ENCODE measurements around the gene ATG2B. TPM values are rescaled to one million over a fixed set of nuclear protein-coding genes. Genes with fewer than 3 reads are reported as not detected.

ATG2B gene
- total and polyA plus RNA-seq, 2 experiments from 2014 or later = 3.3 to 20.4 TPM

GRCh38 chr14:96264853-96265252, 98.3 kb downstream of the ATG2B start:
- Histone ChIP-seq H3K79me2 (no peaks in the 10 kb centered on the region), H4K20me1 (ENCODE audit: insufficient read depth, poor library complexity, severe bottlenecking) (no peaks in the 10 kb centered on the region), H3K4me1 (ENCODE audit: insufficient read depth) (peaks cover 28% of the 10 kb centered on the region), H2AFZ (no peak overlapping the region), H3K36me3 (replicated peaks; ENCODE audit: insufficient read depth, low read depth) (no peaks in the 10 kb centered on the region), H3K4me3 (no peak overlapping the region), H3K27me3 (no peaks in the 10 kb centered on the region), H3K27ac (no peak overlapping the region), H3K9me3 (ENCODE audit: low read depth) (no peaks in the 10 kb centered on the region), H3K4me2 (no peak overlapping the region), H3K9me2 (replicated peaks; ENCODE audit: insufficient read depth) (no peaks in the 10 kb centered on the region)
- TF ChIP-seq CTCF (IDR thresholded peaks at IDR 0.05; ENCODE audit: poor library complexity) (peak; percentile 27), EZH2phosphoT487 (IDR thresholded peaks at IDR 0.05; ENCODE audit: low read depth, severe bottlenecking, unreplicated experiment) (no peak)
- DNase-seq (ENCODE audit: low spot score) = no peak
- WGBS (ENCODE audit: low lambda C conversion rate, missing lambda C conversion rate) = 69% methylated on average over 3 of the region's 3 CpGs

- H3K79me2 ChIP-seq = peaks cover 3% of the 10 kb centered on the region
- H3K27me3 ChIP-seq = no peaks in the 10 kb centered on the region
- no peak overlapping the region for H3K4me2 ChIP-seq
- no peaks in the 10 kb centered on the region for H4K20me1 ChIP-seq (ENCODE audit: insufficient read depth, poor library complexity, severe bottlenecking)
- WGBS (ENCODE audit: low lambda C conversion rate, missing lambda C conversion rate) = 96% methylated on average over 14 of the region's 14 CpGs
- peaks cover 22% of the 10 kb centered on the region for H3K4me1 ChIP-seq (ENCODE audit: insufficient read depth)
- no peak for TF ChIP-seq EZH2phosphoT487 (IDR thresholded peaks at IDR 0.05; ENCODE audit: low read depth, severe bottlenecking, unreplicated experiment)
- no peak for TF ChIP-seq CTCF (IDR thresholded peaks at IDR 0.05; ENCODE audit: poor library complexity)
- TF ChIP-seq EZH2 (IDR thresholded peaks at IDR 0.05; ENCODE audit: borderline replicate concordance) = no peak
- no peak overlapping the region for H3K27ac ChIP-seq
- no peak for DNase-seq (ENCODE audit: low spot score)
- no peaks in the 10 kb centered on the region for H3K36me3 ChIP-seq (replicated peaks; ENCODE audit: insufficient read depth, low read depth)
- H2AFZ ChIP-seq = no peak overlapping the region
- H3K9me3 ChIP-seq (ENCODE audit: low read depth) = no peaks in the 10 kb centered on the region
- H3K9me2 ChIP-seq (replicated peaks; ENCODE audit: insufficient read depth) = no peaks in the 10 kb centered on the region
- no peak overlapping the region for H3K4me3 ChIP-seq
Measured at GRCh38 chr14:96264200-96264553, 99.0 kb downstream of the ATG2B start.

GRCh38 chr14:96263347-96264199, 99.6 kb downstream of the ATG2B start:
- H3K9me2 ChIP-seq (replicated peaks; ENCODE audit: insufficient read depth) = no peaks in the 10 kb centered on the region
- 88% methylated on average over 20 of the region's 20 CpGs for WGBS (ENCODE audit: low lambda C conversion rate, missing lambda C conversion rate)
- no peaks in the 10 kb centered on the region for H4K20me1 ChIP-seq (ENCODE audit: insufficient read depth, poor library complexity, severe bottlenecking)
- H3K4me1 ChIP-seq (ENCODE audit: insufficient read depth) = peaks cover 18% of the 10 kb centered on the region
- H3K9me3 ChIP-seq (ENCODE audit: low read depth) = no peaks in the 10 kb centered on the region
- DNase-seq (ENCODE audit: low spot score) = no peak
- H3K79me2 ChIP-seq = peaks cover 9% of the 10 kb centered on the region
- no peaks in the 10 kb centered on the region for H3K27me3 ChIP-seq
- TF ChIP-seq CTCF (IDR thresholded peaks at IDR 0.05; ENCODE audit: poor library complexity) (no peak), EZH2 (IDR thresholded peaks at IDR 0.05; ENCODE audit: borderline replicate concordance) (no peak), EZH2phosphoT487 (IDR thresholded peaks at IDR 0.05; ENCODE audit: low read depth, severe bottlenecking, unreplicated experiment) (no peak)
- H3K27ac ChIP-seq = no peak overlapping the region
- H3K36me3 ChIP-seq (replicated peaks; ENCODE audit: insufficient read depth, low read depth) = no peaks in the 10 kb centered on the region
- H2AFZ ChIP-seq = no peak overlapping the region
- H3K4me2 ChIP-seq = no peak overlapping the region
- no peak overlapping the region for H3K4me3 ChIP-seq

Data from hepatocyte (in vitro differentiated cells).